HG03439 (cell line): Measurements from ENCODE around the gene LFNG.

ENCODE experiments used
- ATAC-seq: cut with Tn5 transposase; IDR thresholded peaks from one replicate; pipeline ENCODE4 v1.9.1; 2021; ENCODE audit warnings: mild to moderate bottlenecking, moderate library complexity; ENCODE audit not compliant: unreplicated experiment

LFNG gene

GRCh38 chr7:2502647-2502966 lies 17.0 kb upstream of the LFNG start:
- no peak for ATAC-seq

- no peak for ATAC-seq
These were observed 16.3 kb upstream of the LFNG start for GRCh38 chr7:2503056-2503941.

GRCh38 chr7:2504128-2504888 lies 15.3 kb upstream of the LFNG start:
- no peak for ATAC-seq

GRCh38 chr7:2504889-2505375 lies 14.6 kb upstream of the LFNG start:
- ATAC-seq, result no peak

GRCh38 chr7:2505401-2505800 lies 14.2 kb upstream of the LFNG start:
- no peak for ATAC-seq

- no peak for ATAC-seq
These were observed 12.2 kb upstream of the LFNG start for GRCh38 chr7:2507208-2507916.

GRCh38 chr7:2507917-2508306 lies 11.7 kb upstream of the LFNG start:
- no peak for ATAC-seq

- no peak for ATAC-seq
These were observed 11.0 kb upstream of the LFNG start for GRCh38 chr7:2508327-2509215.

- ATAC-seq, result no peak
These were observed 10.2 kb upstream of the LFNG start for GRCh38 chr7:2509298-2509906.

GRCh38 chr7:2510130-2510776 lies 9.3 kb upstream of the LFNG start:
- no peak for ATAC-seq

- ATAC-seq, result no peak
These were observed 8.4 kb upstream of the LFNG start for GRCh38 chr7:2510909-2511768.

- no peak for ATAC-seq
These were observed 7.8 kb upstream of the LFNG start for GRCh38 chr7:2511769-2512168.

- no peak for ATAC-seq
These were observed 7.4 kb upstream of the LFNG start for GRCh38 chr7:2512179-2512661.

- no peak for ATAC-seq
These were observed 6.9 kb upstream of the LFNG start for GRCh38 chr7:2512713-2513112.

- no peak for ATAC-seq
These were observed 5.9 kb upstream of the LFNG start for GRCh38 chr7:2513702-2514101.

GRCh38 chr7:2514473-2515423 lies 4.8 kb upstream of the LFNG start:
- no peak for ATAC-seq

- no peak for ATAC-seq
These were observed 4.0 kb upstream of the LFNG start for GRCh38 chr7:2515424-2516193.
